Nephron progenitor cell (in vitro differentiated cells): ENCODE data around the gene ZFP91.
A peak's percentile ranks its signal among the peaks of the same experiment; 100 is the strongest.

Source experiments
- DNase-seq: peaks from one replicate; pipeline ENCODE4 v3.0.0; 2021
- H3K27ac Mint-ChIP-seq: 2 replicates; pipeline ENCODE4 v1.8.0; 2021; ENCODE audit warnings: mild to moderate bottlenecking, moderate library complexity, mixed read lengths
- H3K27me3 Mint-ChIP-seq: 2 replicates; pipeline ENCODE4 v1.8.0; 2021; ENCODE audit warnings: mild to moderate bottlenecking, low read depth, mixed read lengths; ENCODE audit not compliant: poor library complexity
- H3K36me3 Mint-ChIP-seq: 2 replicates; pipeline ENCODE4 v1.8.0; 2021; ENCODE audit warnings: low read depth, mixed read lengths
- H3K4me1 Mint-ChIP-seq: 2 replicates; pipeline ENCODE4 v1.8.0; 2021; ENCODE audit warnings: mixed read lengths
- H3K4me3 Mint-ChIP-seq: 2 replicates; pipeline ENCODE4 v1.8.0; 2021; ENCODE audit warnings: mild to moderate bottlenecking, moderate library complexity, mixed read lengths
- H3K9me3 Mint-ChIP-seq: 2 replicates; pipeline ENCODE4 v1.8.0; 2021; ENCODE audit warnings: mild to moderate bottlenecking, moderate library complexity, mixed read lengths
- CTCF ChIP-seq: fragments of 200-600 bp; sonication (generic); IDR thresholded peaks from 2 replicates; pipeline ENCODE4 v1.5.0; 2021; ENCODE audit warnings: antibody characterized with exemption

ZFP91 gene

GRCh38 chr11:58574881-58575280, 4.0 kb upstream of the ZFP91 start:
- DNase-seq = no peak
- Mint-ChIP-seq H3K4me3 (no peak overlapping the region), H3K27ac (no peak overlapping the region), H3K36me3 (peaks cover 10% of the 10 kb centered on the region), H3K4me1 (peaks cover 28% of the 10 kb centered on the region), H3K9me3 (no peaks in the 10 kb centered on the region), H3K27me3 (peaks cover 8% of the 10 kb centered on the region)
- TF ChIP-seq CTCF = no peak

- H3K4me1 Mint-ChIP-seq = peaks cover 34% of the 10 kb centered on the region
- H3K4me3 Mint-ChIP-seq = peak within 1 kb of the TSS; percentile 97
- no peak within 1 kb of the TSS for H3K27ac Mint-ChIP-seq
- peaks cover 8% of the 10 kb centered on the region for H3K27me3 Mint-ChIP-seq
- no peak for TF ChIP-seq CTCF
- H3K9me3 Mint-ChIP-seq = no peaks in the 10 kb centered on the region
- DNase-seq = no peak
- peaks cover 4% of the 10 kb centered on the region for H3K36me3 Mint-ChIP-seq
These were observed 3.4 kb upstream of the ZFP91 start, which contains the start of gene LPXN for GRCh38 chr11:58575377-58576020. TSS of gene LPXN (minus strand) at chr11:58575856. CDS start at chr11:58575772, 84 bp downstream.

GRCh38 chr11:58576887-58577471, 1.9 kb upstream of the ZFP91 start:
- Mint-ChIP-seq H3K4me1 (peaks cover 48% of the 10 kb centered on the region), H3K9me3 (no peaks in the 10 kb centered on the region), H3K27ac (peak overlapping the region; percentile 100), H3K27me3 (peaks cover 8% of the 10 kb centered on the region), H3K36me3 (no peaks in the 10 kb centered on the region), H3K4me3 (peak overlapping the region; percentile 97)
- TF ChIP-seq CTCF = no peak
- DNase-seq = no peak

- peaks cover 8% of the 10 kb centered on the region for H3K27me3 Mint-ChIP-seq
- H3K36me3 Mint-ChIP-seq = no peaks in the 10 kb centered on the region
- peaks cover 55% of the 10 kb centered on the region for H3K4me1 Mint-ChIP-seq
- H3K4me3 Mint-ChIP-seq = peak overlapping the region; percentile 97
- TF ChIP-seq CTCF = no peak
- H3K27ac Mint-ChIP-seq = peak overlapping the region; percentile 100
- H3K9me3 Mint-ChIP-seq = no peaks in the 10 kb centered on the region
- peak; percentile 47 for DNase-seq
These were observed 1.2 kb upstream of the ZFP91 start for GRCh38 chr11:58577555-58578135.

GRCh38 chr11:58578136-58578634, 678 bp upstream of the ZFP91 start:
- Mint-ChIP-seq H3K4me1 (peaks cover 59% of the 10 kb centered on the region), H3K27ac (peak overlapping the region; percentile 100), H3K36me3 (no peaks in the 10 kb centered on the region), H3K27me3 (peaks cover 8% of the 10 kb centered on the region), H3K4me3 (peak overlapping the region; percentile 97), H3K9me3 (no peaks in the 10 kb centered on the region)
- TF ChIP-seq CTCF = no peak
- DNase-seq = peak; percentile 95
